ENCODE results near the gene ADRB2.

The ADRB2 gene

GRCh38 chr5:148827723-148828122 is 1.3 kb downstream of the ADRB2 start:
- Histone ChIP-seq H3K4me2 (ENCODE audit: low read length) (no peak overlapping the region), H3K27me3 (ENCODE audit: insufficient read depth, low read length) (no peaks in the 10 kb centered on the region), H3K4me3 (ENCODE audit: low read depth, low read length, poor library complexity, severe bottlenecking) (no peak overlapping the region), H2AFZ (ENCODE audit: low read length) (no peak overlapping the region), H3K9ac (ENCODE audit: low read length) (no peak overlapping the region), H3K36me3 (ENCODE audit: insufficient read depth, low read length) (no peaks in the 10 kb centered on the region), H3K79me2 (ENCODE audit: insufficient read depth, low read length) (no peaks in the 10 kb centered on the region), H3K4me1 (ENCODE audit: insufficient read depth, low read length, severe bottlenecking) (peaks cover 22% of the 10 kb centered on the region), H3K9me3 (ENCODE audit: low read length) (no peaks in the 10 kb centered on the region), H3K27ac (ENCODE audit: low read depth, low read length, poor library complexity, severe bottlenecking) (no peak overlapping the region), H4K20me1 (ENCODE audit: insufficient read depth, low read length) (no peaks in the 10 kb centered on the region), H3F3A (ENCODE audit: insufficient read depth, low read length) (no peaks in the 10 kb centered on the region), H3K9me2 (ENCODE audit: low read depth, low read length) (no peaks in the 10 kb centered on the region)
- no peak for TF ChIP-seq EZH2 (IDR thresholded peaks at IDR 0.05; ENCODE audit: borderline replicate concordance, low read length)
- TF ChIP-seq, protein P1, sequence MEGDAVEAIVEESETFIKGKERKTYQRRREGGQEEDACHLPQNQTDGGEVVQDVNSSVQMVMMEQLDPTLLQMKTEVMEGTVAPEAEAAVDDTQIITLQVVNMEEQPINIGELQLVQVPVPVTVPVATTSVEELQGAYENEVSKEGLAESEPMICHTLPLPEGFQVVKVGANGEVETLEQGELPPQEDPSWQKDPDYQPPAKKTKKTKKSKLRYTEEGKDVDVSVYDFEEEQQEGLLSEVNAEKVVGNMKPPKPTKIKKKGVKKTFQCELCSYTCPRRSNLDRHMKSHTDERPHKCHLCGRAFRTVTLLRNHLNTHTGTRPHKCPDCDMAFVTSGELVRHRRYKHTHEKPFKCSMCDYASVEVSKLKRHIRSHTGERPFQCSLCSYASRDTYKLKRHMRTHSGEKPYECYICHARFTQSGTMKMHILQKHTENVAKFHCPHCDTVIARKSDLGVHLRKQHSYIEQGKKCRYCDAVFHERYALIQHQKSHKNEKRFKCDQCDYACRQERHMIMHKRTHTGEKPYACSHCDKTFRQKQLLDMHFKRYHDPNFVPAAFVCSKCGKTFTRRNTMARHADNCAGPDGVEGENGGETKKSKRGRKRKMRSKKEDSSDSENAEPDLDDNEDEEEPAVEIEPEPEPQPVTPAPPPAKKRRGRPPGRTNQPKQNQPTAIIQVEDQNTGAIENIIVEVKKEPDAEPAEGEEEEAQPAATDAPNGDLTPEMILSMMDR (IDR thresholded peaks at IDR 0.05; ENCODE audit: low read length): no peak

DNA sequence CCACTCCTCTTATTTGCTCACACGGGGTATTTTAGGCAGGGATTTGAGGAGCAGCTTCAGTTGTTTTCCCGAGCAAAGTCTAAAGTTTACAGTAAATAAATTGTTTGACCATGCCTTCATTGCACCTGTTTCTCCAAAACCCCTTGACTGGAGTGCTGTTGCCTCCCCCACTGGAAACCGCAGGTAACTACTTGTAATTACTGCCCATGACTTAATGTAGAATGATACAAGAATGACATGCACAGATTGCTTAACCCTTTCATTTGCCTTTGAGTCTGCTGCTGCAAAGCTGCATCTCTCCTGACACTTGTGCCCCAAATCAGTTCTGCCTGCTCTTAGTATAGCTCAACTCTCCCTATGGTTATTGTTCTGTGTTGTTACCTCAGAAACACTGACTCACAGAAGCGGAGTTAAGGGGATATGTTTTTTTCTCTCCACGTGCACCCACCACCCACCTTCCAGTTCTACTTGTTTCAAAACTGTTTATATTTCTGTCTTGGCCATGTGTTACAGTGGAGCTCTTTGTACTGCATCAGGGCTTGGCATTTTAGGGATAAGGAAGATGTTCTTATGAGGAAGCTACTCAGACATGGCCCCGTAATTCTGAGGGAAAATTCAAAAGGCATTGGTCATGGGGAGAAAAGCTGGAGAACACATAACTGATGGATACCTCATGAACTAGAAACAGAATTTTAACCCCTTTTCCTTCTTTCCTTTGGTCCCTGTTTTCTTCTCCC is 2.3 kb downstream of the ADRB2 start:
- no peaks in the 10 kb centered on the region for H3K27me3 ChIP-seq (ENCODE audit: insufficient read depth, low read length)
- H2AFZ ChIP-seq (ENCODE audit: low read length): no peak overlapping the region
- TF ChIP-seq, protein P1 (IDR thresholded peaks at IDR 0.05; ENCODE audit: low read length): peak; percentile 8; the same call in 1 of the 2 replicates
- TF ChIP-seq EZH2 (IDR thresholded peaks at IDR 0.05; ENCODE audit: borderline replicate concordance, low read length): no peak
- no peaks in the 10 kb centered on the region for H3F3A ChIP-seq (ENCODE audit: insufficient read depth, low read length)
- H4K20me1 ChIP-seq (ENCODE audit: insufficient read depth, low read length): no peaks in the 10 kb centered on the region
- H3K9me2 ChIP-seq (ENCODE audit: low read depth, low read length): no peaks in the 10 kb centered on the region
- H3K36me3 ChIP-seq (ENCODE audit: insufficient read depth, low read length): no peaks in the 10 kb centered on the region
- no peak overlapping the region for H3K9ac ChIP-seq (ENCODE audit: low read length)
- no peak overlapping the region for H3K4me3 ChIP-seq (ENCODE audit: low read depth, low read length, poor library complexity, severe bottlenecking)
- H3K79me2 ChIP-seq (ENCODE audit: insufficient read depth, low read length): no peaks in the 10 kb centered on the region
- no peaks in the 10 kb centered on the region for H3K9me3 ChIP-seq (ENCODE audit: low read length)
- no peak overlapping the region for H3K27ac ChIP-seq (ENCODE audit: low read depth, low read length, poor library complexity, severe bottlenecking)
- no peak overlapping the region for H3K4me2 ChIP-seq (ENCODE audit: low read length)
- peaks cover 26% of the 10 kb centered on the region for H3K4me1 ChIP-seq (ENCODE audit: insufficient read depth, low read length, severe bottlenecking)

DNA sequence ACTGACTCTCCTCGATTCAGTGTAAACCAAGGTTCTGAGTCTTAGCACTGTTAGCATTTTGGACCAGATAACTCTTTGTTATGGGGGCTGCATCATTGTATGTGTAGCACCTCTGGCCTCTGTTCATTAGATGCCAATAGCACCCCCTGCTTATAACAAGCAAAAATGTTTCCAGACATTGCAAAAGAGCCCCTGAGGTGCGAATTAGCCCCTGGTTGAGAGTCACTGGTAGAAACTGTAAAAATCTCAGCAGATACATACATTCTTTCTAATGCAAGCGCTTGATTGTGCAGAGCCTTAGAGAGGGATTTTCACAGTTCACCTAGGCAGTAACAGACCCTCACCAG is 2.8 kb downstream of the ADRB2 start:
- Histone ChIP-seq H3K4me1 (ENCODE audit: insufficient read depth, low read length, severe bottlenecking) (peaks cover 26% of the 10 kb centered on the region), H4K20me1 (ENCODE audit: insufficient read depth, low read length) (no peaks in the 10 kb centered on the region), H3K27ac (ENCODE audit: low read depth, low read length, poor library complexity, severe bottlenecking) (no peak overlapping the region), H3K9ac (ENCODE audit: low read length) (no peak overlapping the region), H3K4me2 (ENCODE audit: low read length) (no peak overlapping the region), H3K9me2 (ENCODE audit: low read depth, low read length) (no peaks in the 10 kb centered on the region), H3K9me3 (ENCODE audit: low read length) (no peaks in the 10 kb centered on the region), H3K4me3 (ENCODE audit: low read depth, low read length, poor library complexity, severe bottlenecking) (no peak overlapping the region), H3K27me3 (ENCODE audit: insufficient read depth, low read length) (no peaks in the 10 kb centered on the region), H3K36me3 (ENCODE audit: insufficient read depth, low read length) (no peaks in the 10 kb centered on the region), H3F3A (ENCODE audit: insufficient read depth, low read length) (no peaks in the 10 kb centered on the region), H2AFZ (ENCODE audit: low read length) (no peak overlapping the region), H3K79me2 (ENCODE audit: insufficient read depth, low read length) (no peaks in the 10 kb centered on the region)
- no peak for TF ChIP-seq EZH2 (IDR thresholded peaks at IDR 0.05; ENCODE audit: borderline replicate concordance, low read length)
- TF ChIP-seq, protein P1 (IDR thresholded peaks at IDR 0.05; ENCODE audit: low read length): no peak
